HG03103 (cell line): Measurements from ENCODE around the gene SCAMP1.
"Not testable (repeated sequence)": the region's sequence is repeated elsewhere in the genome, so short reads cannot be mapped to it uniquely, and the experiment has no call there.

ENCODE experiments used
- ATAC-seq: cut with Tn5 transposase; IDR thresholded peaks from one replicate; pipeline ENCODE4 v1.9.1; 2021; ENCODE audit warnings: low read depth; ENCODE audit not compliant: unreplicated experiment

Gene SCAMP1

GRCh38 chr5:78419396-78419795 lies 59.0 kb downstream of the SCAMP1 start:
- ATAC-seq, result no peak

GRCh38 chr5:78420548-78420947 lies 60.1 kb downstream of the SCAMP1 start:
- no peak for ATAC-seq

GRCh38 chr5:78424665-78425064 lies 64.2 kb downstream of the SCAMP1 start:
- no peak for ATAC-seq

- ATAC-seq, result no peak
Observed at GRCh38 chr5:78429332-78429980, 69.0 kb downstream of the SCAMP1 start.

GRCh38 chr5:78430866-78431265 lies 70.4 kb downstream of the SCAMP1 start:
- no peak for ATAC-seq

GRCh38 chr5:78433972-78434371 lies 73.6 kb downstream of the SCAMP1 start:
- no peak for ATAC-seq

GRCh38 chr5:78447775-78448424 lies 87.5 kb downstream of the SCAMP1 start:
- ATAC-seq, result no peak

- ATAC-seq, result no peak
Observed at GRCh38 chr5:78449103-78449502, 88.7 kb downstream of the SCAMP1 start.

- ATAC-seq, result not testable (repeated sequence)
Observed at GRCh38 chr5:78457507-78457906, 97.1 kb downstream of the SCAMP1 start.

GRCh38 chr5:78458843-78459242 lies 98.4 kb downstream of the SCAMP1 start:
- no peak for ATAC-seq

GRCh38 chr5:78467140-78467539 lies 106.7 kb downstream of the SCAMP1 start:
- no peak for ATAC-seq

GRCh38 chr5:78467752-78468357 lies 107.4 kb downstream of the SCAMP1 start:
- no peak for ATAC-seq

GRCh38 chr5:78471896-78472295 lies 111.5 kb downstream of the SCAMP1 start:
- ATAC-seq, result no peak

- no peak for ATAC-seq
Observed at GRCh38 chr5:78472469-78473106, 112.2 kb downstream of the SCAMP1 start.

GRCh38 chr5:78473751-78474150 lies 113.3 kb downstream of the SCAMP1 start:
- ATAC-seq, result no peak

GRCh38 chr5:78475370-78475769 lies 115.0 kb downstream of the SCAMP1 start:
- ATAC-seq, result no peak

GRCh38 chr5:78476795-78477194 lies 116.4 kb downstream of the SCAMP1 start:
- no peak for ATAC-seq

- ATAC-seq, result no peak
Observed at GRCh38 chr5:78482948-78483347, 122.5 kb downstream of the SCAMP1 start.

- ATAC-seq, result peak; percentile 68
Observed at GRCh38 chr5:78483809-78484521, 123.5 kb downstream of the SCAMP1 start.

- no peak for ATAC-seq
Observed at GRCh38 chr5:78486218-78486617, 125.8 kb downstream of the SCAMP1 start.

- no peak for ATAC-seq
Observed at GRCh38 chr5:78487846-78488245, 127.4 kb downstream of the SCAMP1 start.
